GM12872 (cell line): Measurements from ENCODE around the gene FUOM.

Experiments used
- TF ChIP-seq, protein P1 (sequence below): IDR thresholded peaks from 3 replicates; pipeline ENCODE4 v1.5.1; 2011; ENCODE audit warnings: low read depth, mild to moderate bottlenecking, low read length, moderate library complexity; ENCODE audit not compliant: insufficient read depth

Gene FUOM

DNA sequence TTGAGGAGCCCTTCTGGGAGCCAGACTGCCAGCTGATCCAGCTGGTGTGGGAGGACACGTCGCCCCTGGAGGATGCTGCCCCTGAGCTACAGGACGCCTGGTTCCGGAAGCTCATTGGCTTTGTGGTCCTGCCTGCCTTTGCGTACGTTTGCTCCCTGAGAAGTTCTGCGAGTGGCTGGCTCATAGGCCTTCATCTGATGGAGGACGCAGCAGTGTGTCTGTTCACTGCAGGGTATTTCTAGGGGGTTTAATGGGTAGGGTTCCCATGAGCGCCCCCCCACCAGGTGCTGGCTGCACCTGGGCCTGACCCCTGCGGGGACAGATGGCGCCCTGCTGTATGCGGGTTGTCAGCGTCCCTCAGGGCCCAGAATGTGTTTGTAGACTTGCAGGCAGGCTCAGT, 26.3 kb upstream of the FUOM start:
- TF ChIP-seq, protein P1, sequence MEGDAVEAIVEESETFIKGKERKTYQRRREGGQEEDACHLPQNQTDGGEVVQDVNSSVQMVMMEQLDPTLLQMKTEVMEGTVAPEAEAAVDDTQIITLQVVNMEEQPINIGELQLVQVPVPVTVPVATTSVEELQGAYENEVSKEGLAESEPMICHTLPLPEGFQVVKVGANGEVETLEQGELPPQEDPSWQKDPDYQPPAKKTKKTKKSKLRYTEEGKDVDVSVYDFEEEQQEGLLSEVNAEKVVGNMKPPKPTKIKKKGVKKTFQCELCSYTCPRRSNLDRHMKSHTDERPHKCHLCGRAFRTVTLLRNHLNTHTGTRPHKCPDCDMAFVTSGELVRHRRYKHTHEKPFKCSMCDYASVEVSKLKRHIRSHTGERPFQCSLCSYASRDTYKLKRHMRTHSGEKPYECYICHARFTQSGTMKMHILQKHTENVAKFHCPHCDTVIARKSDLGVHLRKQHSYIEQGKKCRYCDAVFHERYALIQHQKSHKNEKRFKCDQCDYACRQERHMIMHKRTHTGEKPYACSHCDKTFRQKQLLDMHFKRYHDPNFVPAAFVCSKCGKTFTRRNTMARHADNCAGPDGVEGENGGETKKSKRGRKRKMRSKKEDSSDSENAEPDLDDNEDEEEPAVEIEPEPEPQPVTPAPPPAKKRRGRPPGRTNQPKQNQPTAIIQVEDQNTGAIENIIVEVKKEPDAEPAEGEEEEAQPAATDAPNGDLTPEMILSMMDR: no peak

DNA sequence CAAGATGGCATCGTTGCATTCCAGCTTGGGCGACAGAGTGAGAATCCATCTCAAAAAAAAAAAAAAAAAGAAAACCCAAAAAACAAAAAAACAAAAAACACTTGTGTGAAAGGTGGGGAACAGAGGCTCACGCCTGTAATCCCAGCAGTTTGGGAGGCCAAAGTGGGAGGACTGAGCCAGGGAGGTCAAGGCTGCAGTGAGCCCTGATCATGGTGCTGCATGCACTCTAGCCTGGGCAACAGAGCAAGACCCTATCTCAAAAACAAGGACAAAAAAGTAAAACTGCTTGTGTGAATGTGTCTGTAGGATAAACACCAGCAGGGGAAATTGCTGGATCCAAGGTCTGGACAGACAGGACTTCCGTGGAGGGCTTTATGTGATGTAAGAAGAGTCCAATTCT, 25.7 kb upstream of the FUOM start:
- TF ChIP-seq, protein P1: no peak

DNA sequence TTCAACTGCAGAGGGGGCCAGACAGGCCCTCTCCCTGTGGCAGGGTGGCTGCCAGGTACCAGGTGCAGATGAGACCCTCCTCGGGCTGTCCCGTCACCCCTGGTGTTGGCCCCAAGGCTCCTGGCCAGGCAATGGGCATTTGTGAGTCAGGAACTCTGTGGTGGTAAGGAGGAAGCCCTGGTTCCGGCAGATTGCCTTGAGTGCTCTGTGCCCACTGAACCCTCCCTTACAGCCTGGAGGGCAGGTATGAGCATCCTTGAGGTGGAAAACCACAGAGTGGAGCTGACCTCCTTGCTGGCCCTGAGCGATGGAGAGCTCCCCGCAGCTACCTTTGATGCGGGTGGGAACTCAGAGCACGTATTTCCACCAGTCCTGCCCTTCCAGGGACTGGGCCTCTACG, 23.2 kb upstream of the FUOM start:
- TF ChIP-seq, protein P1: no peak

DNA sequence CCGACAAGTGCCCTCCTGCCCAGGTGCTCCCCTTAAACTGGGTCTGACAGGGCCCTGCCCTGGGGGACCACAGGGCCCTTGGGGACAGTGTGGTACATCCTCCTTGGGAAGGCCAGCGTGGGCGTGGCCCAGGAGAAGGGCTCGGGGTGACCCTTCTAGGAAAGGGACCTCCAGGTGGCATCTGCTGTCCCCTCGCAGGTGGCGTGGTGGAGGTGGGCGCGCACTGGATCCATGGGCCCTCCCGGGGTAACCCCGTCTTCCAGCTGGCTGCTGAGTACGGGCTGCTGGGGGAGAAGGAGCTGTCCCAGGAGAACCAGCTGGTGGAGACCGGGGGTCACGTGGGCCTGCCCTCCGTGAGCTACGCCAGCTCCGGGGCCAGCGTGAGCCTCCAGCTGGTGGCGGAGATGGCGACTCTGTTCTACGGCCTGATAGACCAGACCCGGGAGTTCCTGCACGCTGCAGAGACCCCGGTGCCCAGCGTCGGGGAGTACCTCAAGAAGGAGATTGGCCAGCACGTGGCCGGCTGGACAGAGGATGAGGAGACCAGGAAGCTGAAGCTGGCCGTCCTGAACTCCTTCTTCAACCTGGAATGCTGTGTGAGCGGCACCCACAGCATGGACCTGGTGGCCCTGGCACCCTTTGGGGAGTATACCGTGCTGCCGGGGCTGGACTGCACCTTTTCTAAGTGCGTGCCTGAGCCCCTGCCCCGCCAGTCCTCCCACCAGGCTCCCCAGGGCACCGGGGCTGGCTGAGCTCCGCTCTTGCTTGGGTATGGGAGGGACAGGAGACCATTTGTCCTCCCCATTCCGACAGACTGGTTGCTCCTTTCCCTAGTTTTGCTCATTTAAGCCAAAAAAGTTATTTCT, 22.2 kb upstream of the FUOM start:
- TF ChIP-seq, protein P1: no peak

DNA sequence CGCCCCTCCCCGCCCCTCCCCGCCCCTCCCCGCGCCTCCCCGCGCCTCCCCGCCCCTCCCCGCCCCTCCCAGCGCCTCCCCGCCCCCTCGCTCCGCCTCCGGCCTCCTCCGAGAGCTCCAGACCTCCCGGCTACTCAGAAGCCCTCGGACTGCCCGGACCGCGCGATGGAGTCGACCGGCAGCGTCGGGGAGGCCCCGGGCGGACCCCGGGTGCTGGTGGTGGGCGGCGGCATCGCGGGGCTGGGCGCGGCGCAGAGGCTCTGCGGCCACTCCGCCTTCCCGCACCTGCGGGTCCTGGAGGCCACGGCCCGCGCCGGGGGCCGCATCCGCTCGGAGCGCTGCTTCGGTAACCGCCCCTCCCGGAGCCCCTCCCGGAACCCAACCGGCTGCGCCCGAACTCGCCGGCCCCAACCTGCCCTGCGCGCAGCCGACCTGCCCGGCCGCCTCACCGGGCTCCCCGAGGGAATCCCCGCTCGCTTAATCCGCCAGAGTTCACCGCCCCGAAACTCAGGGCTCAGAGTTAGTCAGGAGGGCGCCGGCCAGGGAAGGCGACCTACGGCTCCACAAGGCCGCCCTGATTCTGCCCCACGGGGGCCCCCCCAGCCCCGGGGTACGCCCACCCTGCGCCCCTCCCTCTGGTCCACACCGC, 21.5 kb upstream of the FUOM start, which contains the start of gene PAOX:
TSS of gene PAOX (plus strand) at position 111 of the 649 bp plus-strand sequence. CDS start at position 166, 55 bp downstream.
- TF ChIP-seq, protein P1: no peak

DNA sequence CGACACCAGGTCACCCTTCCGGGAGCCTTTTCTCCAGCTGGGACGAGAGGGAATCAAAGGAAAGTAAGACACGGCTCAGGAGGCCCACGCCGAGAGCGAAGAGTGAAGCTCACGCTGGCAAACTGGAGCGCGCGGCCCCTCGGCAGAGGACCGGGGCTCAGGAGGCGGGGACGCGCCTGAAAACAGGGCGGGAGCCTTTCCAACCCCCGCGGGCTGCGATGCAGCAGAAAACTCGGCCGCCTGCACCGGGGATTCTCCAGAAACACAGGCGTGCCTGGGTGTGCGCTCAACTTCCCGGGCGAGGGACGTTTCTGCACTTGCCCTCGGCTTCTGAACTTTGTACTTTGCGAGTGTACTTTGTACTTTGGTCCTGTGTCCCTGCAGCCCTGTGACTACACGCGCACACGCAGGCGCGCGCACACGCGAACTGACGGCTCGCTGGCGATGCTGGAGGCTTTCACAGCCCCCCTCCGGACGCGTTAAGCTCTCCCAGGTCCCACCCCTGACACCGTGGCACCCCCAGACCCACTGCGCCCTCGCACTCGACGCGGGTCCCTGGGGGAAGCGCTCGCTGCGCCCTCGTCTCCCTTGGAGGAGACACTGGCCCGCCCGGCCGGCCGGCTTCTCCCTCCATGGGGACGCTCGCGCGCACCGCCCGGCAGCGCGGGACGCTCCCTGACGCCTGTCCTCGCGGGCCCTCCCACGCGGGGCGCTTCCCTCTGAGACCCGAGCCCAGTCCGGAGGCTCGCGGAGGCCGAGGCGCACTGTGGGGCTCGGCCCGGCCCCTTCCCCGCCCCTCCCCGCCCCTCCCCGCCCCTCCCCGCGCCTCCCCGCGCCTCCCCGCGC, 20.7 kb upstream of the FUOM start:
- TF ChIP-seq, protein P1: no peak

DNA sequence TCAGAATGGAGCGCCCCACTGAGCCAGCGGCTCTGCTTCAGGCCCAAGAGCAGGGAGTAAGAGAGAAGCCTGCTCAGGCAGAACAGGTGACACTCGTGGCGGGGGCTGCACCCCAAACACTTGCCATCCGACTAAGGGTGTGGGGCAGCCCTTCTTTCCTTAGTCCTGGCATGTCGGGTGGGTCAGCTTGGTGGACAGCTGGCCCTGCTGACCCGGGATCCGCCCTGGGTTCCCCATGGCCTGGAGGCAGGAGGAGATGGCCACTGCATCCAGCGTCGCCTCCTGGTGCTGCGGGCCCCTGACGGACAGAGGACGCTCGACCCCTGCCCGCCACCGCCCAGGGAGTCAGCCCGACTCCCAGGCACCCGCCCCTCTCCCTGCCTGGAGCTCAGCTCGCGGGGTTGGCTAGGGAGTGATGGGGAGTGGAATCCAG, 20.0 kb upstream of the FUOM start:
- TF ChIP-seq, protein P1: no peak
